Gastrocnemius medialis (tissue), 4 donors: Measurements from ENCODE around the gene CDC42EP5. TPM values are rescaled to one million over a fixed set of nuclear protein-coding genes. Genes with fewer than 3 reads are reported as not detected.

Source experiments
- ATAC-seq, 2 donors: fragments of 150-250 bp; one replicate each; pipeline ENCODE4 v1.9.1; 2016
- DNase-seq, 2 donors: peaks; one replicate each; pipeline ENCODE4 v3.0.0-alpha.2; 2019
- H3K27ac ChIP-seq, 4 donors: fragments of 200-600 bp; sonication (generic); 1 replicate in 1 of 4; 2 replicates in 3 of 4; pipeline ENCODE4 v1.5.1; 2016 to 2018; ENCODE audit warnings: mild to moderate bottlenecking in 2 of 4, moderate library complexity in 1 of 4
- H3K27me3 ChIP-seq, 3 donors: fragments of 200-600 bp; sonication (generic) in 2 of 3; 1 replicate in 1 of 3; 2 replicates in 2 of 3; pipeline versions ENCODE4 v1.5.1 to v1.6.0; 2016 to 2019; ENCODE audit warnings: mild to moderate bottlenecking in 1 of 3, moderate library complexity in 1 of 3
- H3K36me3 ChIP-seq, 2 donors: fragments of 200-600 bp; sonication (generic) in 1 of 2; one replicate each; pipeline ENCODE4 v1.5.1; 2017 to 2018
- H3K4me1 ChIP-seq, 2 donors: fragments of 200-600 bp; sonication (generic) in 1 of 2; one replicate each; pipeline ENCODE4 v1.5.1; 2016 to 2017; ENCODE audit warnings: mild to moderate bottlenecking in 2 of 2
- H3K4me3 ChIP-seq, 4 donors: fragments of 200-600 bp; sonication (generic) in 3 of 4; 1 replicate in 1 of 4; 2 replicates in 3 of 4; pipeline ENCODE4 v1.5.1; 2016 to 2019; ENCODE audit warnings: mild to moderate bottlenecking in 2 of 4
- H3K9me3 ChIP-seq, 3 donors: fragments of 200-600 bp; sonication (generic) in 2 of 3; 1 replicate in 1 of 3; 2 replicates in 2 of 3; pipeline ENCODE4 v1.5.1; 2016 to 2019
- POLR2A ChIP-seq, 2 donors: fragments of 450-650 bp; IDR thresholded peaks; one replicate each; pipeline ENCODE4 v1.6.1; 2017; ENCODE audit warnings: antibody characterized with exemption in 2 of 2, mild to moderate bottlenecking in 2 of 2, moderate library complexity in 2 of 2
- in situ Hi-C, 4 donors: fragments of 200-750 bp; cut with MboI; loops; one replicate each; pipeline versions ENCODE4 v1.15.0 to v1.8.0; 2017; ENCODE audit warnings: low sequenced_read_pairs in 4 of 4
- intact Hi-C: fragments of 100-400 bp; cut with DNase I; formaldehyde crosslinking; loops from one replicate; pipeline ENCODE4 v1.15.1; 2023; ENCODE audit warnings: low total_unique reads
- total RNA-seq, 4 donors: library from RNA; depleted of rRNA; stranded (reverse); fragments of >200 nt; gene quantifications; one replicate each; pipeline versions ENCODE4 v1.1.0 to v1.2.3, GENCODE V29; 2016
- TF ChIP-seq, protein P1 (sequence below), 5 experiments: fragments of 450-650 bp in 3 of 5; fragments of 200-600 bp in 2 of 5; sonication (generic) in 2 of 5; IDR thresholded peaks in 4 of 5; conservative IDR thresholded peaks in 1 of 5; 1 replicate in 4 of 5; 2 replicates in 1 of 5; pipeline ENCODE4 v1.5.1; 2016 to 2019; ENCODE audit warnings: antibody characterized with exemption in 5 of 5, mild to moderate bottlenecking in 3 of 5, moderate library complexity in 3 of 5

Gene CDC42EP5
- total RNA-seq, 4 donors from 2014 or later: 0.83 to 4.6 (median 4.2) TPM; not detected in 1

DNA sequence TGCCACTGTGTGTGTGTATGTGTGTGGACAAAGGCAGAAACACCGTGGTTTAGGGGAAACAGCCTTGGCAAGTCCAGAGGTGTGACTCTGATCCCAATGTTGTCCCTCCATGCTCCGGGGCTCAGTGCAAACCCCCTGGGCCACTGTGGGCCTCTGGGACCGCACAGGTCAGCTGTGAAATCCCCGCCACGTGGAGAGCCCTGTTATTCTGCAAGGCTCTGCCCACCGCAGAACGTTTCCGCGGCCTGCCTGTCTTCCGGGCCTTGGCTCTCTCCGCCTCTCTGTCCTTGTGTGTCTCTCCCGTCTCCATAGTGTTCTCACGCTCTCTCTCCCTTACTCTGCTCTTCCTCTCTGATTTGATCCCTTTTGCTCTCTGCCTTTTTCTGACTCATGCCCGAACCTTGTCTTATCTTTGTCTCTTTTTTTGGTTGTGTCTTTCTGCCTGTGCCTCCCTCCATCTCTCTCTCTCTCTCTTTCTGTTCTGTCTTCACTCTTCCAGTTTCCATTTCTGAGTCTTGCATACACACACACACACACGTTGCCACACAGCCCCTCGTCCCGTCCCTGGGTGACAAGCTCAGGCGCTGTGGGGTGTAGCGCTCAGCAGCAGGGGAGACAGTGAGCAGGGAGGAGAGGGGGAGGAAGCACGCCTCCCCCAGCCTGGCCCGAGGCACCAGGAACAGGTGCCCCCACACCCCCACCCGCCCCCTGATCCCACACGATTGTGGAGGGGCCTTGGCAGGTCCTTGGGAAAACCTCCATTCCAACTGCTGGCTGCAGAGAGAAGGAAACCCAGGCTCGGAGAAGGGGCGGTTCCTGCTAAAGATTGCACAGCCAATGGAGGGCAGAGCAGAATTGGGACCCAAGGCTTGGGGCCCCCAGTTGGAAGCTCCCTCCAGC lies 54.8 kb downstream of the CDC42EP5 start:
- DNase-seq (no peak), ATAC-seq (no peak)
- Histone ChIP-seq H3K27ac (peak overlapping the region in 1 of 4 donors; percentile 14), H3K36me3 (no peaks in the 10 kb centered on the region), H3K27me3 (peaks cover 57 to 81% (median 76%) of the 10 kb centered on the region in 3 donors), H3K9me3 (no peaks in the 10 kb centered on the region), H3K4me1 (no peaks in the 10 kb centered on the region), H3K4me3 (no peak overlapping the region)
- intact Hi-C loops: no loop called here
- TF ChIP-seq POLR2A (IDR thresholded peaks at IDR 0.05): no peak
- TF ChIP-seq, protein P1, sequence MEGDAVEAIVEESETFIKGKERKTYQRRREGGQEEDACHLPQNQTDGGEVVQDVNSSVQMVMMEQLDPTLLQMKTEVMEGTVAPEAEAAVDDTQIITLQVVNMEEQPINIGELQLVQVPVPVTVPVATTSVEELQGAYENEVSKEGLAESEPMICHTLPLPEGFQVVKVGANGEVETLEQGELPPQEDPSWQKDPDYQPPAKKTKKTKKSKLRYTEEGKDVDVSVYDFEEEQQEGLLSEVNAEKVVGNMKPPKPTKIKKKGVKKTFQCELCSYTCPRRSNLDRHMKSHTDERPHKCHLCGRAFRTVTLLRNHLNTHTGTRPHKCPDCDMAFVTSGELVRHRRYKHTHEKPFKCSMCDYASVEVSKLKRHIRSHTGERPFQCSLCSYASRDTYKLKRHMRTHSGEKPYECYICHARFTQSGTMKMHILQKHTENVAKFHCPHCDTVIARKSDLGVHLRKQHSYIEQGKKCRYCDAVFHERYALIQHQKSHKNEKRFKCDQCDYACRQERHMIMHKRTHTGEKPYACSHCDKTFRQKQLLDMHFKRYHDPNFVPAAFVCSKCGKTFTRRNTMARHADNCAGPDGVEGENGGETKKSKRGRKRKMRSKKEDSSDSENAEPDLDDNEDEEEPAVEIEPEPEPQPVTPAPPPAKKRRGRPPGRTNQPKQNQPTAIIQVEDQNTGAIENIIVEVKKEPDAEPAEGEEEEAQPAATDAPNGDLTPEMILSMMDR (IDR thresholded peaks at IDR 0.05 in 4 of 5, conservative IDR thresholded peaks at IDR 0.05 in 1 of 5): no peak
- in situ Hi-C loops: no loop called here

GRCh38 chr19:54416695-54417491 lies 56.2 kb downstream of the CDC42EP5 start:
- Histone ChIP-seq H3K27me3 (peaks cover 46 to 73% (median 72%) of the 10 kb centered on the region in 3 donors), H3K4me1 (no peaks in the 10 kb centered on the region), H3K9me3 (no peaks in the 10 kb centered on the region), H3K4me3 (no peak overlapping the region), H3K36me3 (no peaks in the 10 kb centered on the region), H3K27ac (no peak overlapping the region)
- no peak for ATAC-seq
- intact Hi-C loops: no loop called here
- no peak for TF ChIP-seq POLR2A (IDR thresholded peaks at IDR 0.05)
- TF ChIP-seq, protein P1 (IDR thresholded peaks at IDR 0.05 in 4 of 5, conservative IDR thresholded peaks at IDR 0.05 in 1 of 5): no peak
- in situ Hi-C loops: no loop called here
- no peak for DNase-seq

DNA sequence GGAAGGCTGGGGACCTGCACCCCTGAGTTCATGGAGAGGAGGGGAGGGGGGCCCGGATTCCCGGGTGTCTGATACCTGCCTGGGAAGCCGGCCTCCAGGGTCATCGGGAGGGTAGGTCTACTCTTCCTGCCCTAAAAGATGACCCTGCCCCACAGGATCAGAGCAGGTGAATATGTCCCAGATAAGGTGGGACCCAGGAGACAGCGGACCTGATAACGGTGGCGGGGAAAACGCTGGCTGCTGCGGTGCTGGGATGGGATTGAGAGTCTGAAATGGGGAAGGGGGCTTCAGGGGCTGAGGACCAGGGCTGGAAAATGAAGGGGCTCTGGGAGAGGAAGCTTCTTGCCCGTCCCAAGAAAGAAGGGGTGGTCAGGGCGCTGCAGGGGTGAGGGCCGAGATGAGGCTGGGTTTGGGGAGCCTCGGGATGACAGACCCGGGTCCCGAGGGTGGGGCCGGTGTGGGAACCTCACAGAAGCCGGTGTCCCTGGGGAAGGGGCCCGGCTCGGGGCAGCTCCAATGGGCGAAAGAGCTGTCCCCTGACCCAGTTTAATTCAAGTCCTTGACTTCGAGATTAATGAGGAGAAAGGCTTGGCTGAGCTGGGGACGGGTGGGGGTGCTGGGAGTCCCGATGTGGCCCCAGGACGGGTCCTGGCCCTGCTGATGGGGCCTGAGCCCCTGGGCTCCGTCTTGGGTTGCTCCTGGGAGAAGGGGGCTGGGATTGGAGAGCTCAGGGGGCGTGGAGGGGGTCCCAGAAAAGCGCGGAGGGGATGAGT lies 57.0 kb downstream of the CDC42EP5 start:
- ATAC-seq (no peak), DNase-seq (no peak)
- Histone ChIP-seq H3K27ac (no peak overlapping the region), H3K9me3 (no peaks in the 10 kb centered on the region), H3K4me3 (no peak overlapping the region), H3K4me1 (no peaks in the 10 kb centered on the region), H3K27me3 (peaks cover 45 to 65% (median 65%) of the 10 kb centered on the region in 3 donors), H3K36me3 (no peaks in the 10 kb centered on the region)
- in situ Hi-C loops: no loop called here
- intact Hi-C loops: no loop called here
- no peak for TF ChIP-seq POLR2A (IDR thresholded peaks at IDR 0.05)
- TF ChIP-seq, protein P1 (IDR thresholded peaks at IDR 0.05 in 4 of 5, conservative IDR thresholded peaks at IDR 0.05 in 1 of 5): no peak

DNA sequence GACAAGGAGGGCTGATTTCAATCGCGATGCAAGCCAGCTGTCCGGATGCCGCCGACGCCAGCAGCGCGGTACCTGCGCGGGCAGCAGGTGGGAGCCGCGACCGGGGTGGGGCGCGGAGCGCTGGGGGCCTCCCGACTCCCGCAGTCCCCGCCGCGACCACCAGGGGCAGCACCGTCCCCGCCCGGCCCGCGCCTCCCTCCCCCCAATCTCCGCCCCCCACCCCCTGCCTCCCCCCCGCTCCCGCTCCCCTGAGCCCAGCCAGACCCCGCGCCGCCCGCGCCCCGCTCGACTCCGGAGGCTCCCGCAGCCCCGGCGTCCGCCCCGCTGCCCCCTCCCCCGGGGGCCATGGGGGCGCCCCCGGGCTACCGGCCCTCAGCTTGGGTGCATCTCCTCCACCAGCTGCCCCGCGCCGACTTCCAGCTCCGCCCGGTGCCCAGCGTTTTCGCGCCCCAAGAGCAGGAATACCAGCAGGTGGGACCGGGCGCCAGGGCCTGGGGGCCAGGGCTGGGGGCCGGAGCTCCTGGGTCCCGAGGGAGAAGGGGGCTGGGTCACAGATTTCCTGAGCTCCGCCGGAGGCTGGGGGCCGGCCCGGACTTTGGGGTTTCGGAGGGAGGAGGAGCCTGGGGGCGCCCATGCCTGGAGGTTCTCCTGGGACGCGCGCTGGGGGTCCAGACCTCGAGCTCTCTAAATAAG lies 57.7 kb downstream of the CDC42EP5 start, which contains the start of gene TTYH1:
Gene TTYH1, plus strand, starts transcription at position 257 of the 693 bp plus-strand sequence. Its CDS starts 89 bp downstream, at position 346.
- TF ChIP-seq POLR2A (IDR thresholded peaks at IDR 0.05): no peak
- TF ChIP-seq, protein P1 (IDR thresholded peaks at IDR 0.05 in 4 of 5, conservative IDR thresholded peaks at IDR 0.05 in 1 of 5): no peak
- Histone ChIP-seq H3K4me3 (no peak within 1 kb of the TSS), H3K9me3 (no peaks in the 10 kb centered on the region), H3K27ac (no peak within 1 kb of the TSS), H3K4me1 (no peaks in the 10 kb centered on the region), H3K36me3 (no peaks in the 10 kb centered on the region), H3K27me3 (peaks cover 41 to 61% (median 58%) of the 10 kb centered on the region in 3 donors)
- intact Hi-C loops (no loop called here), in situ Hi-C loops (no loop called here)
- ATAC-seq (no peak), DNase-seq (no peak)
